ENCODE results near the gene NOTCH1.

Gene NOTCH1

DNA sequence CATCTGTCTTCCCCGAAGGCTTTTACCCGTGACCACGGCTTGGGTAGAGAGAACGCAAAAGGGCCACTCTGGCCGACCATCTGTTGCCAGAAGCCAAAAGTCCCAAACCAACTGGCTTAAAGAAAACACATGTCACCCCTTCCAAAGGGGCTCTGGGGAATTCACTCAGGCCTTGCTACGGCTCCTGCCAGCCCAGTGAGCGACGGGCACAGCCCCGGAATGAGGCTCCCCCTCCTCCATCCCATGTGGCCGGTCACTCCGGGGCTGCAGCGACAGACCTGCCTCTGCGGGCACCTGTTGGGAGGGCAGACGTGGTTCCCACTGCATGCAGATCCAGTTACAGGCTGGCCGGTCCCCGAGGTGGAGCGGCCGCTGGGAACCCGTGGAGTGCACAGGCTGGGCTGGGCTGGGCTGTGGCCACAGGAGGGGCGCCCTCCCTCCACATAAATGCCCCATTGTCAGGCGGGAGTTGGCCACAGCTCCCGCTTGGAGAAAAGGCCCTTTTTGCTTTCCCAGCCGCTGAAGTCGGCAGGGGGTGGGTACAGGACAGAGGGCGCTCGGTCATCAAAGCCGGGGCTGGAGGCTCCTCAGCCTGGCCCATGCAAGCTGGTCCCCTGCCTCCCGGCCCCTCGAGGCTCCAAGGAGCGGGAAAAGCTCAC, 19.9 kb downstream of the NOTCH1 start:
- Mint-ChIP-seq H3K4me1 (peaks cover 28% of the 10 kb centered on the region), H3K27me3 (ENCODE audit: low read depth, poor library complexity) (no peaks in the 10 kb centered on the region), H3K27ac (no peak overlapping the region), H3K36me3 (ENCODE audit: low read depth) (no peaks in the 10 kb centered on the region), H3K4me3 (no peak overlapping the region), H3K9me3 (no peaks in the 10 kb centered on the region)
- DNase-seq: peak; percentile 62
- TF ChIP-seq, protein P1, sequence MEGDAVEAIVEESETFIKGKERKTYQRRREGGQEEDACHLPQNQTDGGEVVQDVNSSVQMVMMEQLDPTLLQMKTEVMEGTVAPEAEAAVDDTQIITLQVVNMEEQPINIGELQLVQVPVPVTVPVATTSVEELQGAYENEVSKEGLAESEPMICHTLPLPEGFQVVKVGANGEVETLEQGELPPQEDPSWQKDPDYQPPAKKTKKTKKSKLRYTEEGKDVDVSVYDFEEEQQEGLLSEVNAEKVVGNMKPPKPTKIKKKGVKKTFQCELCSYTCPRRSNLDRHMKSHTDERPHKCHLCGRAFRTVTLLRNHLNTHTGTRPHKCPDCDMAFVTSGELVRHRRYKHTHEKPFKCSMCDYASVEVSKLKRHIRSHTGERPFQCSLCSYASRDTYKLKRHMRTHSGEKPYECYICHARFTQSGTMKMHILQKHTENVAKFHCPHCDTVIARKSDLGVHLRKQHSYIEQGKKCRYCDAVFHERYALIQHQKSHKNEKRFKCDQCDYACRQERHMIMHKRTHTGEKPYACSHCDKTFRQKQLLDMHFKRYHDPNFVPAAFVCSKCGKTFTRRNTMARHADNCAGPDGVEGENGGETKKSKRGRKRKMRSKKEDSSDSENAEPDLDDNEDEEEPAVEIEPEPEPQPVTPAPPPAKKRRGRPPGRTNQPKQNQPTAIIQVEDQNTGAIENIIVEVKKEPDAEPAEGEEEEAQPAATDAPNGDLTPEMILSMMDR (IDR thresholded peaks at IDR 0.05): no peak

DNA sequence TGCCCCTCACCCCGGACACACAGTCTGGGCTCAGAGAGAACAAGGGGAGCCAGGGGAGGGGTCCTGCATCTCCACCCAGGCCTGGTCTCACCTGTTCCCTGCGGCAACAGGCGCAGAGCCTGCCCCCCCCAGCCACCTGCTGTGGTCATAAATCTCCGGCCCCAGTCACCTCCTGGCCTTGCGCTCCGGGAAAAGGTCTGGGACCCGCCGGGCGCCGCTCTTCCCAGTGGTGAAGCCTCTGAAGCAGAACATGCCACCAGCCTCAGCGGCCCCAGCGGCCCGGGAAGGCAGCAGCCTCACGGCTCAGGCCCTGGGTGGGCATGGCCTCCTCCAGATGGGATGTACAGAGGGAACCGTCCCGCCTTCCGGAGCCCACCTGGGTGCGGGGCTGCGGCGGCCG, 20.6 kb downstream of the NOTCH1 start:
- peak; percentile 59 for DNase-seq
- TF ChIP-seq, protein P1 (IDR thresholded peaks at IDR 0.05): no peak
- H3K4me3 Mint-ChIP-seq: no peak overlapping the region
- H3K4me1 Mint-ChIP-seq: peaks cover 23% of the 10 kb centered on the region
- no peaks in the 10 kb centered on the region for H3K36me3 Mint-ChIP-seq (ENCODE audit: low read depth)
- H3K27me3 Mint-ChIP-seq (ENCODE audit: low read depth, poor library complexity): no peaks in the 10 kb centered on the region
- no peaks in the 10 kb centered on the region for H3K9me3 Mint-ChIP-seq
- H3K27ac Mint-ChIP-seq: no peak overlapping the region

DNA sequence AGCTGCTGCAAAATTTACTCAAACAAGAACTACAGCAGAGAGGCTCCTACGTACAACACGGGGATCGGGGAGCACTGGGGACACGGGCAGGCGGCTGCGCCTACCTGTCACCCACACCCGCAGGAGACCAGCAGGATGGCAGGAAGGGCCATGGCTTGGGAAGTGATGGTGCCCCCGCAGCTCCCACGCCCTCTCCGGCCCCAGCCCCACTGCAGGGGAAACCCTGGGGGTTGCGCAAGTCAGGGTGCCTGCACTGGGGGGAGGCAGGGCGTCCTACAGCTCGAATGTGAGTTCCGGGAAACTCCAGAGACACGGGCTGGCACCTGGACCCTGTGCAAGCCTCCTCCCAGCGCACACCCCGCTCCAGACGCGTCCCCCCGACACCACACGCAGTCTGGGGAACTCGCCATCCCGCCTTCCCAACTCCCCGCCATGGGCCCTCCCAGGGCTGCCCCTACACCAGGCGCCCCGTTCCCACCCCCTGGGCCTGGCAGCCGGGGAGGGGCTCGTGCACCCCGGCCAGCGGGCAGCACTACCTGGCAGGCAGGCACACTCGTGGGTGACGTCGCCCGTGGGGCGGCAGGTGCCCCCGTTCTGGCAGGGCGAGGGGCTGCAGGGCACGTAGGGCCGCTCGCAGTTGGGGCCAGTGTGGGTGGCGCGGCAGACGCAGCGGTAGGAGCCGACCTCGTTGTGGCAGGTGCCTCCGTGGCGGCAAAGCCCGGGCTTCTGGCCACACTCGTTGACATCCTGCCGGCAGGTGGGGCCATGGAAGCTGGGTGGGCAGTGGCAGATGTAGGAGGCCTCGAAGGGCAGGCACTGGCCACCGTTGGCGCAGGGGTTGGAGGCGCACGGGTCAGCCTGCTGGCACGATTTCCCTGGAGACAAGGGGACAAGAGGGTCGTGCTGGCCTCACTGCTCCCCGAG, 23.3 kb downstream of the NOTCH1 start:
- Mint-ChIP-seq H3K27ac (no peak overlapping the region), H3K4me3 (no peak overlapping the region), H3K27me3 (ENCODE audit: low read depth, poor library complexity) (no peaks in the 10 kb centered on the region), H3K36me3 (ENCODE audit: low read depth) (no peaks in the 10 kb centered on the region), H3K9me3 (no peaks in the 10 kb centered on the region), H3K4me1 (peaks cover 18% of the 10 kb centered on the region)
- TF ChIP-seq, protein P1 (IDR thresholded peaks at IDR 0.05): no peak
- no peak for DNase-seq

DNA sequence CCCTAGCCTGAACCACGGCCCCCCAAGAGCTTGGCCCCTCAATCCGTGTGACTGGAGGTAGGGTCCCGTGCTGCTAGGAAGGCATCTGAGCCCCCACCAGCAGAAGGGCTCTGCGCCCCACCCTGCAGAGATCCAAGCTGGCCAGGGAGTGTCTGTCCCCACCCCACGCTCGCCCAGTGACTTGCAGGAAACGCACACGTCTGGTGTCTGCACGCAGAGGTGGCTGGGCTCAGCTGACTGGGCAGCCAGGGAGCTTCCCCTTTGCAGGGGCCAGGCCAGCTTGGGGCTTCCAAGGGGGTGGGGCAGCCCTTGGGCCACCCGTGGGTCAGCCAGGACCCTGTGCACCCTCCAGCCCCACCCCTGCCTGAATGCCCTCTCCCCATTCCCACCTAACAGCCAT, 24.3 kb downstream of the NOTCH1 start:
- H3K4me1 Mint-ChIP-seq: peaks cover 16% of the 10 kb centered on the region
- H3K36me3 Mint-ChIP-seq (ENCODE audit: low read depth): no peaks in the 10 kb centered on the region
- TF ChIP-seq, protein P1 (IDR thresholded peaks at IDR 0.05): no peak
- no peaks in the 10 kb centered on the region for H3K9me3 Mint-ChIP-seq
- DNase-seq: no peak
- H3K27me3 Mint-ChIP-seq (ENCODE audit: low read depth, poor library complexity): no peaks in the 10 kb centered on the region
- no peak overlapping the region for H3K27ac Mint-ChIP-seq
- H3K4me3 Mint-ChIP-seq: no peak overlapping the region

DNA sequence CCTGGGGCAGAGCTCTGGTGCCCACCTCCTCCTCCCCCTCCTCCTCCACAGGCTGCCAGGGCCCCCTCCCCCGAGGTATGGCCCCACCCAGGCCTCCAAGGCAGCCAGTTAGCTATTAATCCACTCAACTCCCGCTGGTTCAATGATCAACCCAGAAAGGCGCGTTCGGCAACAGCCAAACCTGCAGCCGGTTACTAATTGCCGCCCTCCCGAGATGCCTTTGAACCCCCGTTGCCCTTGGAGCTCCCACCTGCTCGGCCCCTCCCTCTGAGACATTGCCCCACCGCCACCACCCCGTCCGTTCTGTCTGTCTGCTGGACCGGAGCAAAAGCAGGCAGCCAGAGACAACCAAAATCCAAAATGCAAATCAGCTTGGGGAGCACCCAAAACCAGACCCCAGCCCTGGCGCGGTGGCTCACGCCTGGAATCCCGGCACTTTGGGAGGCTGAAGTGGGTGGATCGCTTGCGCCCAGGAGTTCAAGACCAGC, 25.8 kb downstream of the NOTCH1 start:
- H3K36me3 Mint-ChIP-seq (ENCODE audit: low read depth): no peaks in the 10 kb centered on the region
- no peak overlapping the region for H3K4me3 Mint-ChIP-seq
- no peaks in the 10 kb centered on the region for H3K9me3 Mint-ChIP-seq
- DNase-seq: no peak
- H3K27me3 Mint-ChIP-seq (ENCODE audit: low read depth, poor library complexity): no peaks in the 10 kb centered on the region
- TF ChIP-seq, protein P1 (IDR thresholded peaks at IDR 0.05): no peak
- peak overlapping the region; percentile 68 for H3K27ac Mint-ChIP-seq
- H3K4me1 Mint-ChIP-seq: peaks cover 5% of the 10 kb centered on the region

Data from nephron progenitor cell (in vitro differentiated cells).